HG03196 (cell line): Measurements from ENCODE around the gene HDAC7.

ENCODE experiments used
- ATAC-seq: cut with Tn5 transposase; IDR thresholded peaks from one replicate; pipeline ENCODE4 v1.9.1; 2021; ENCODE audit not compliant: unreplicated experiment

HDAC7 gene

GRCh38 chr12:47734725-47735480 is 84.8 kb downstream of the HDAC7 start:
- no peak for ATAC-seq

GRCh38 chr12:47733142-47733541 is 86.6 kb downstream of the HDAC7 start:
- ATAC-seq = no peak
